B cell (primary cell): ENCODE results near the gene BMPER. TPM values are rescaled to one million over a fixed set of nuclear protein-coding genes. Genes with fewer than 3 reads are reported as not detected.

ENCODE experiments used
- ATAC-seq: fragments of 200-7000 bp; cut with Tn5 transposase; one replicate; pipeline ENCODE4 v1.10.0; 2021; ENCODE audit warnings: low read depth, mild to moderate bottlenecking, moderate number of reproducible peaks, moderate library complexity
- CTCF ChIA-PET: fragments of 350-600 bp; sonication (Branson Sonifier 250); formaldehyde crosslinking; loops from one replicate; lab custom pipeline; 2021; ENCODE audit warnings: antibody characterized with exemption, inconsistent platforms; lab: Charles Lee
- POLR2A ChIA-PET: fragments of 350-600 bp; sonication (Branson Sonifier 250); formaldehyde crosslinking; loops from one replicate; lab custom pipeline; 2021; ENCODE audit warnings: antibody characterized with exemption; lab: Charles Lee
- DNase-seq: peaks from one replicate; pipeline ENCODE4 v3.0.0; 2013
- H2AFZ ChIP-seq: 2 replicates; pipeline ENCODE4 v1.6.1; 2012; ENCODE audit warnings: mild to moderate bottlenecking, low read depth, low read length; ENCODE audit not compliant: insufficient read depth, poor library complexity, severe bottlenecking
- H3K27ac ChIP-seq, 2 donors: 1 replicate in 1 of 2; 2 replicates in 1 of 2; pipeline ENCODE4 v1.5.1; 2012 to 2013; ENCODE audit warnings: low read length in 2 of 2, mild to moderate bottlenecking in 2 of 2, moderate library complexity in 1 of 2
- H3K27me3 ChIP-seq, 4 experiments: fragments of 200-600 bp in 1 of 4; sonication (generic) in 1 of 4; replicated peaks in 1 of 4; 1 replicate in 2 of 4; 2 replicates in 2 of 4; pipeline versions ENCODE4 v1.6.1 to v1.7.0; 2013 to 2016; ENCODE audit warnings: low read length in 3 of 4, mild to moderate bottlenecking in 2 of 4, mixed read lengths in 1 of 4, moderate library complexity in 1 of 4; ENCODE audit not compliant: insufficient read depth in 4 of 4, control insufficient read depth in 3 of 4; ENCODE audit errors: control extremely low read depth in 1 of 4
- H3K36me3 ChIP-seq, 2 experiments: replicated peaks in 1 of 2; 1 replicate in 1 of 2; 2 replicates in 1 of 2; pipeline versions ENCODE4 v1.6.1 to v1.7.1; 2013; ENCODE audit warnings: low read length in 1 of 2; ENCODE audit not compliant: insufficient read depth in 2 of 2, control insufficient read depth in 1 of 2; ENCODE audit errors: control extremely low read depth in 1 of 2, extremely low read depth in 1 of 2
- H3K4me1 ChIP-seq, 2 donors: fragments of 200-600 bp in 1 of 2; sonication (generic) in 1 of 2; 1 replicate in 1 of 2; 2 replicates in 1 of 2; pipeline versions ENCODE4 v1.5.1 to v1.6.1; 2013 to 2017; ENCODE audit warnings: low read length in 2 of 2; ENCODE audit not compliant: control insufficient read depth in 2 of 2, insufficient read depth in 2 of 2
- H3K4me2 ChIP-seq: replicated peaks from 2 replicates; pipeline ENCODE3; 2012; ENCODE audit warnings: mild to moderate bottlenecking, low read depth, low read length; ENCODE audit not compliant: poor library complexity, severe bottlenecking
- H3K4me3 ChIP-seq, 5 experiments: fragments of 200-600 bp in 1 of 5; sonication (generic) in 1 of 5; 1 replicate in 3 of 5; 2 replicates in 2 of 5; pipeline versions ENCODE4 v1.5.1 to v1.7.0; 2011 to 2016; ENCODE audit warnings: low read length in 4 of 5, mild to moderate bottlenecking in 4 of 5, low read depth in 2 of 5, control low read depth in 1 of 5, moderate library complexity in 1 of 5; ENCODE audit not compliant: insufficient read depth in 1 of 5; ENCODE audit errors: control extremely low read depth in 1 of 5, extremely low read depth in 1 of 5
- H3K79me2 ChIP-seq: fragments of 200-600 bp; sonication (generic); one replicate; pipeline ENCODE4 v1.6.0; 2016; ENCODE audit warnings: low read length; ENCODE audit not compliant: control insufficient read depth, insufficient read depth
- H3K9ac ChIP-seq: fragments of 200-600 bp; sonication (generic); 2 replicates; pipeline ENCODE4 v1.6.1; 2017; ENCODE audit warnings: mild to moderate bottlenecking, low read length, moderate library complexity
- H3K9me3 ChIP-seq, 3 donors: one replicate each; pipeline versions ENCODE4 v1.6.1 to v1.7.1; 2013; ENCODE audit warnings: low read length in 2 of 3; ENCODE audit not compliant: control insufficient read depth in 2 of 3, insufficient read depth in 1 of 3; ENCODE audit errors: control extremely low read depth in 1 of 3
- H4K20me1 ChIP-seq: 2 replicates; pipeline ENCODE4 v1.6.0; 2012; ENCODE audit warnings: mild to moderate bottlenecking, low read length; ENCODE audit not compliant: insufficient read depth, control insufficient read depth, poor library complexity, severe bottlenecking
- H3K27ac Mint-ChIP-seq: one replicate; pipeline ENCODE4 v1.8.0; 2021; ENCODE audit warnings: mixed read lengths
- H3K27me3 Mint-ChIP-seq: one replicate; pipeline ENCODE4 v1.8.0; 2021; ENCODE audit warnings: mixed read lengths
- H3K4me1 Mint-ChIP-seq: one replicate; pipeline ENCODE4 v1.8.0; 2021; ENCODE audit warnings: mixed read lengths
- H3K4me3 Mint-ChIP-seq: one replicate; pipeline ENCODE4 v1.8.0; 2021; ENCODE audit warnings: mixed read lengths
- H3K9me3 Mint-ChIP-seq: one replicate; pipeline ENCODE4 v1.8.0; 2022; ENCODE audit warnings: mixed read lengths; ENCODE audit not compliant: insufficient read depth
- CTCF ChIP-seq: fragments of 200-600 bp; IDR thresholded peaks from one replicate; pipeline ENCODE4 v1.8.0; 2022; ENCODE audit warnings: antibody characterized with exemption, mild to moderate bottlenecking
- EZH2 ChIP-seq: IDR thresholded peaks from 2 replicates; pipeline ENCODE4 v1.6.1; 2012; ENCODE audit warnings: borderline replicate concordance, low read depth, mild to moderate bottlenecking, moderate library complexity, low read length; ENCODE audit not compliant: insufficient read depth, poor library complexity, severe bottlenecking
- WGBS: methylation state at CpG from one replicate; pipeline ENCODE4 v1.1.5; 2013; ENCODE audit warnings: missing lambda C conversion rate; ENCODE audit not compliant: insufficient coverage; 5-methylcytosine and 5-hydroxymethylcytosine counted together
- intact Hi-C: fragments of 100-400 bp; cut with micrococcal nuclease; formaldehyde crosslinking; loops from one replicate; pipeline ENCODE4 v1.10.0; 2022
- polyA plus RNA-seq: library from polyadenylated mRNA; depleted of rRNA; stranded (reverse); fragments of >200 nt; gene quantifications from 2 replicates; pipeline ENCODE4 v1.2.3, GENCODE V29; 2012
- total RNA-seq, 2 donors: library from RNA; stranded (reverse); fragments of 120-200 nt in 1 of 2; gene quantifications; 1 replicate in 1 of 2; 2 replicates in 1 of 2; pipeline versions ENCODE4 v1.2.3 to v1.2.4, GENCODE V29; 2013 to 2022

The BMPER gene
- total and polyA plus RNA-seq, 2 donors (not counting 1 experiment from before 2014, with no cell fraction given), result not detected

GRCh38 chr7:34107276-34107675 lies 201.9 kb downstream of the BMPER start:
- H3K36me3 ChIP-seq, result no peaks in the 10 kb centered on the region
- ATAC-seq (no peak), DNase-seq (no peak)
- ChIA-PET CTCF (no interaction called here), POLR2A (no interaction called here)
- no peak overlapping the region for H3K4me2 ChIP-seq
- H3K9me3 Mint-ChIP-seq, result no peaks in the 10 kb centered on the region
- H3K9ac ChIP-seq, result no peak overlapping the region
- H3K27ac ChIP-seq, result no peak overlapping the region
- H3K4me3 ChIP-seq, result no peak overlapping the region
- H4K20me1 ChIP-seq, result no peaks in the 10 kb centered on the region
- no peaks in the 10 kb centered on the region for H3K27me3 Mint-ChIP-seq
- H3K27ac Mint-ChIP-seq, result no peak overlapping the region
- no peaks in the 10 kb centered on the region for H3K4me1 Mint-ChIP-seq
- intact Hi-C loops, result no loop called here
- 95% methylated on average over 4 of the region's 5 CpGs for WGBS
- no peak for TF ChIP-seq EZH2
- TF ChIP-seq CTCF, result no peak
- no peak overlapping the region for H2AFZ ChIP-seq
- no peaks in the 10 kb centered on the region for H3K27me3 ChIP-seq
- no peaks in the 10 kb centered on the region for H3K79me2 ChIP-seq
- H3K4me3 Mint-ChIP-seq, result no peak overlapping the region
- no peaks in the 10 kb centered on the region for H3K9me3 ChIP-seq
- H3K4me1 ChIP-seq, result no peaks in the 10 kb centered on the region

- no peak overlapping the region for H3K4me2 ChIP-seq
- H3K27ac Mint-ChIP-seq, result no peak overlapping the region
- DNase-seq (no peak), ATAC-seq (no peak)
- intact Hi-C loops, result no loop called here
- no peaks in the 10 kb centered on the region for H4K20me1 ChIP-seq
- H3K9me3 ChIP-seq, result no peaks in the 10 kb centered on the region
- no peaks in the 10 kb centered on the region for H3K27me3 Mint-ChIP-seq
- H3K9ac ChIP-seq, result no peak overlapping the region
- no peak overlapping the region for H3K4me3 ChIP-seq
- ChIA-PET POLR2A (no interaction called here), CTCF (no interaction called here)
- H2AFZ ChIP-seq, result no peak overlapping the region
- no peaks in the 10 kb centered on the region for H3K36me3 ChIP-seq
- no peaks in the 10 kb centered on the region for H3K9me3 Mint-ChIP-seq
- H3K4me3 Mint-ChIP-seq, result no peak overlapping the region
- TF ChIP-seq EZH2 (no peak), CTCF (no peak)
- H3K79me2 ChIP-seq, result no peaks in the 10 kb centered on the region
- no peak overlapping the region for H3K27ac ChIP-seq
- WGBS, result 45% methylated on average over 1 of the region's 4 CpGs
- no peaks in the 10 kb centered on the region for H3K4me1 Mint-ChIP-seq
- H3K4me1 ChIP-seq, result no peaks in the 10 kb centered on the region
- no peaks in the 10 kb centered on the region for H3K27me3 ChIP-seq
These were observed 202.8 kb downstream of the BMPER start for GRCh38 chr7:34108165-34108564.
